Measurements from ENCODE around the gene IKZF1. TPM values are rescaled to one million over a fixed set of nuclear protein-coding genes. Genes with fewer than 3 reads are reported as not detected.

The IKZF1 gene
- total and polyA plus RNA-seq, 2 of the 4 experiments (the other 2 are of a cell fraction), result not detected

- H3K9ac ChIP-seq (ENCODE audit: low read depth, low read length), result no peak overlapping the region
- H3K4ac ChIP-seq (ENCODE audit: low read depth, low read length), result no peak overlapping the region
- no peak overlapping the region for H2BK20ac ChIP-seq (ENCODE audit: low read depth, low read length)
- TF ChIP-seq CTCF (conservative IDR thresholded peaks at IDR 0.05; ENCODE audit: low read depth, low read length) (no peak), BHLHE40 (IDR thresholded peaks at IDR 0.05; ENCODE audit: low read depth, low read length) (no peak), CHD1 (IDR thresholded peaks at IDR 0.05; ENCODE audit: low read depth, low read length) (no peak), ELK1 (IDR thresholded peaks at IDR 0.05; ENCODE audit: borderline replicate concordance, low read depth, low read length) (no peak), POLR2A (IDR thresholded peaks at IDR 0.05; ENCODE audit: low read depth, low read length) (no peak), FOS (IDR thresholded peaks at IDR 0.05; ENCODE audit: low read depth, low read length) (no peak), NFE2L2 (IDR thresholded peaks at IDR 0.05; ENCODE audit: low read depth, low read length) (no peak), RAD21 (IDR thresholded peaks at IDR 0.05; ENCODE audit: low read length) (no peak), USF2 (IDR thresholded peaks at IDR 0.05; ENCODE audit: low read depth, low read length) (no peak), MXI1 (IDR thresholded peaks at IDR 0.05; ENCODE audit: borderline replicate concordance, low read depth, low read length) (no peak), CEBPB (IDR thresholded peaks at IDR 0.05; ENCODE audit: low read depth, low read length) (no peak), MAZ (IDR thresholded peaks at IDR 0.05; ENCODE audit: borderline replicate concordance, low read depth, low read length) (no peak), RFX5 (IDR thresholded peaks at IDR 0.05; ENCODE audit: low read depth, low read length) (no peak), SMC3 (IDR thresholded peaks at IDR 0.05; ENCODE audit: low read depth, low read length) (no peak), RCOR1 (IDR thresholded peaks at IDR 0.05; ENCODE audit: insufficient replicate concordance, low read length) (no peak), MAFK (IDR thresholded peaks at IDR 0.05; ENCODE audit: low read depth, low read length) (no peak)
- H3K4me1 ChIP-seq (ENCODE audit: control insufficient read depth, insufficient read depth, low read length), result peaks cover 2% of the 10 kb centered on the region; the same call in 1 of the 2 replicates
- H3K14ac ChIP-seq (replicated peaks; ENCODE audit: low read depth, low read length), result no peak overlapping the region
- CTCF ChIA-PET, result no interaction called here
- H3K27ac ChIP-seq (ENCODE audit: insufficient read depth, low read length), result no peak overlapping the region
- H4K5ac ChIP-seq (ENCODE audit: low read depth, low read length), result no peak overlapping the region
- no peaks in the 10 kb centered on the region for H4K20me1 ChIP-seq (ENCODE audit: insufficient read depth, low read length)
- H3K36me3 ChIP-seq (ENCODE audit: control insufficient read depth, insufficient read depth, low read length), result no peaks in the 10 kb centered on the region
- no peak overlapping the region for H3K23ac ChIP-seq (ENCODE audit: low read depth, low read length)
- no peaks in the 10 kb centered on the region for H3K9me3 ChIP-seq (ENCODE audit: control insufficient read depth, insufficient read depth, low read length)
- no peak overlapping the region for H3K18ac ChIP-seq (ENCODE audit: low read depth, low read length)
- no peak overlapping the region for H3K56ac ChIP-seq (ENCODE audit: extremely low read depth, insufficient read depth, low read length)
- POLR2A ChIA-PET (ENCODE audit: unreplicated experiment), result no interaction called here
- H2AK9ac ChIP-seq (replicated peaks; ENCODE audit: low read depth, low read length, poor library complexity), result no peak overlapping the region
- no peaks in the 10 kb centered on the region for H3K27me3 ChIP-seq (ENCODE audit: control insufficient read depth, insufficient read depth, low read length)
- ATAC-seq (ENCODE audit: low read depth), result no peak
- no peak for DNase-seq
- peaks cover 5% of the 10 kb centered on the region; the same call in 1 of the 2 replicates for H3K9me1 ChIP-seq (ENCODE audit: insufficient read depth, low read length)
- no peak overlapping the region for H4K8ac ChIP-seq (ENCODE audit: low read depth in 2 of 2, low read length in 2 of 2)
- H4K91ac ChIP-seq (ENCODE audit: insufficient read depth, low read depth, low read length), result no peak overlapping the region
- no CpG with 5 or more reads among the region's 2 CpGs for WGBS, 2 experiments (ENCODE audit: extremely low coverage in 2 of 2, insufficient read length in 1 of 2)
- intact Hi-C loops (cut with micrococcal nuclease) (no loop called here), in situ Hi-C loops (cut with MboI; ENCODE audit: low sequenced_read_pairs) (no loop called here), dilution Hi-C loops (cut with HindIII; ENCODE audit: low sequenced_read_pairs, unreplicated experiment) (no loop called here)
- BruUV-seq (replicated peaks), result no TSS peak
- no peak overlapping the region for H3K4me2 ChIP-seq (ENCODE audit: low read depth, low read length)
- no peaks in the 10 kb centered on the region for H3K79me1 ChIP-seq (ENCODE audit: low read depth in 1 of 2, low read length in 2 of 2)
- no peak overlapping the region for H2BK15ac ChIP-seq (ENCODE audit: low read depth, low read length)
- no peak overlapping the region for H3K4me3 ChIP-seq (ENCODE audit: insufficient read depth, low read depth, low read length)
- H2AFZ ChIP-seq (replicated peaks; ENCODE audit: low read length, poor library complexity), result no peak overlapping the region
- no peak overlapping the region for H2BK120ac ChIP-seq (ENCODE audit: low read depth, low read length)
- no peak overlapping the region for H2BK5ac ChIP-seq (ENCODE audit: low read depth, low read length, poor library complexity, severe bottlenecking)
- no peak overlapping the region for H2AK5ac ChIP-seq (ENCODE audit: low read depth, low read length)
Observed at GRCh38 chr7:50431316-50431715, 126.8 kb downstream of the IKZF1 start.
